Peyer's patch (tissue), 4 donors: ENCODE measurements around the gene KRT4.

Experiments used
- POLR2A ChIP-seq, 2 donors: fragments of 450-650 bp; IDR thresholded peaks; one replicate each; pipeline ENCODE4 v1.5.1; 2017; ENCODE audit warnings: antibody characterized with exemption in 2 of 2, mild to moderate bottlenecking in 2 of 2, moderate library complexity in 2 of 2
- TF ChIP-seq, protein P1 (sequence below), 6 experiments: fragments of 450-650 bp in 4 of 6; fragments of 200-600 bp in 2 of 6; sonication (generic) in 1 of 6; IDR thresholded peaks; one replicate each; pipeline ENCODE4 v1.5.1; 2017 to 2019; ENCODE audit warnings: antibody characterized with exemption in 6 of 6, mild to moderate bottlenecking in 3 of 6, moderate library complexity in 1 of 6

- TF ChIP-seq, protein P1, sequence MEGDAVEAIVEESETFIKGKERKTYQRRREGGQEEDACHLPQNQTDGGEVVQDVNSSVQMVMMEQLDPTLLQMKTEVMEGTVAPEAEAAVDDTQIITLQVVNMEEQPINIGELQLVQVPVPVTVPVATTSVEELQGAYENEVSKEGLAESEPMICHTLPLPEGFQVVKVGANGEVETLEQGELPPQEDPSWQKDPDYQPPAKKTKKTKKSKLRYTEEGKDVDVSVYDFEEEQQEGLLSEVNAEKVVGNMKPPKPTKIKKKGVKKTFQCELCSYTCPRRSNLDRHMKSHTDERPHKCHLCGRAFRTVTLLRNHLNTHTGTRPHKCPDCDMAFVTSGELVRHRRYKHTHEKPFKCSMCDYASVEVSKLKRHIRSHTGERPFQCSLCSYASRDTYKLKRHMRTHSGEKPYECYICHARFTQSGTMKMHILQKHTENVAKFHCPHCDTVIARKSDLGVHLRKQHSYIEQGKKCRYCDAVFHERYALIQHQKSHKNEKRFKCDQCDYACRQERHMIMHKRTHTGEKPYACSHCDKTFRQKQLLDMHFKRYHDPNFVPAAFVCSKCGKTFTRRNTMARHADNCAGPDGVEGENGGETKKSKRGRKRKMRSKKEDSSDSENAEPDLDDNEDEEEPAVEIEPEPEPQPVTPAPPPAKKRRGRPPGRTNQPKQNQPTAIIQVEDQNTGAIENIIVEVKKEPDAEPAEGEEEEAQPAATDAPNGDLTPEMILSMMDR (IDR thresholded peaks at IDR 0.05) = no peak
- no peak for TF ChIP-seq POLR2A (IDR thresholded peaks at IDR 0.05)
These were observed 8.2 kb downstream of the KRT4 start for GRCh38 chr12:52805739-52806138.
